HEK293 (cell line): ENCODE data around the gene PCF11.

ENCODE experiments used
- CTCF ChIA-PET: fragments of 350-600 bp; formaldehyde crosslinking; extraction: SDS; loops from one replicate; lab custom pipeline; 2021; ENCODE audit warnings: antibody characterized with exemption; lab: Yijun Ruan, JAX
- POLR2A ChIA-PET: fragments of 300-600 bp; formaldehyde crosslinking; extraction: SDS; loops from one replicate; lab custom pipeline; 2020; ENCODE audit warnings: antibody characterized with exemption, inconsistent platforms; lab: Yijun Ruan, JAX
- H3K27ac ChIP-seq: fragments of 200-500 bp; sonication (Bioruptor generic); 2 replicates; pipeline ENCODE4 v1.5.1; 2014; ENCODE audit warnings: low read depth, low read length, control low read depth, inconsistent platforms; ENCODE audit errors: extremely low read depth
- H3K36me3 ChIP-seq, 2 experiments: fragments of 200-500 bp in 1 of 2; sonication (Bioruptor generic) in 1 of 2; 1 replicate in 1 of 2; 2 replicates in 1 of 2; pipeline ENCODE4 v1.5.1; 2014 to 2017; ENCODE audit warnings: inconsistent platforms in 2 of 2, low read length in 2 of 2; ENCODE audit not compliant: control insufficient read depth in 2 of 2, insufficient read depth in 1 of 2
- H3K4me1 ChIP-seq: fragments of 200-500 bp; sonication (Bioruptor generic); 2 replicates; pipeline ENCODE4 v1.5.1; 2014; ENCODE audit warnings: mild to moderate bottlenecking, low read length, inconsistent platforms; ENCODE audit not compliant: control insufficient read depth, insufficient read depth
- H3K4me3 ChIP-seq: 2 replicates; pipeline ENCODE4 v1.5.1; 2011; ENCODE audit warnings: low read depth, mild to moderate bottlenecking, control low read depth, low read length, moderate library complexity
- H3K9me3 ChIP-seq: fragments of 200-500 bp; sonication (Bioruptor generic); 2 replicates; pipeline ENCODE4 v1.5.1; 2014; ENCODE audit warnings: low read depth, low read length, inconsistent platforms; ENCODE audit not compliant: control insufficient read depth, insufficient read depth
- CTCF ChIP-seq: fragments of 450-650 bp; formaldehyde crosslinking; IDR thresholded peaks from 2 replicates; pipeline ENCODE4 v1.5.1; 2016; ENCODE audit warnings: missing biosample characterization, missing genetic modification characterization
- GLIS2 ChIP-seq: fragments of 450-650 bp; formaldehyde crosslinking; IDR thresholded peaks from 2 replicates; pipeline ENCODE4 v1.5.1; 2016; ENCODE audit warnings: missing biosample characterization, missing genetic modification characterization
- IKZF3 ChIP-seq: fragments of 450-650 bp; IDR thresholded peaks from 2 replicates; pipeline ENCODE4 v1.5.0; 2018; ENCODE audit warnings: missing biosample characterization, mild to moderate bottlenecking, missing genetic modification characterization, moderate library complexity
- KLF9 ChIP-seq: fragments of 450-650 bp; formaldehyde crosslinking; IDR thresholded peaks from 2 replicates; pipeline ENCODE4 v1.5.1; 2016; ENCODE audit warnings: missing biosample characterization, missing genetic modification characterization, low read depth
- PRDM10 ChIP-seq: fragments of 450-650 bp; formaldehyde crosslinking; IDR thresholded peaks from 2 replicates; pipeline ENCODE4 v1.5.1; 2016; ENCODE audit warnings: missing biosample characterization, missing genetic modification characterization
- SCRT1 ChIP-seq: fragments of 450-650 bp; formaldehyde crosslinking; IDR thresholded peaks from 2 replicates; pipeline ENCODE4 v1.5.1; 2016; ENCODE audit warnings: missing biosample characterization, missing genetic modification characterization, borderline replicate concordance
- ZBTB48 ChIP-seq: fragments of 450-650 bp; formaldehyde crosslinking; IDR thresholded peaks from 2 replicates; pipeline ENCODE4 v1.5.1; 2016; ENCODE audit warnings: missing biosample characterization, missing genetic modification characterization
- ZFP37 ChIP-seq: fragments of 450-650 bp; formaldehyde crosslinking; IDR thresholded peaks from 2 replicates; pipeline ENCODE4 v1.5.1; 2016; ENCODE audit warnings: missing biosample characterization, missing genetic modification characterization
- ZNF140 ChIP-seq: fragments of 450-650 bp; formaldehyde crosslinking; IDR thresholded peaks from 2 replicates; pipeline ENCODE4 v1.5.1; 2016; ENCODE audit warnings: missing biosample characterization, missing genetic modification characterization
- ZNF18 ChIP-seq: fragments of 450-650 bp; formaldehyde crosslinking; IDR thresholded peaks from 2 replicates; pipeline ENCODE4 v1.5.1; 2016; ENCODE audit warnings: missing biosample characterization, missing genetic modification characterization
- ZNF184 ChIP-seq: fragments of 450-650 bp; IDR thresholded peaks from 2 replicates; pipeline ENCODE4 v1.5.1; 2018; ENCODE audit warnings: missing biosample characterization, mild to moderate bottlenecking, missing genetic modification characterization
- ZNF248 ChIP-seq: fragments of 450-650 bp; formaldehyde crosslinking; IDR thresholded peaks from 2 replicates; pipeline ENCODE4 v1.5.1; 2017; ENCODE audit warnings: missing biosample characterization, missing genetic modification characterization
- ZNF311 ChIP-seq: fragments of 450-650 bp; formaldehyde crosslinking; IDR thresholded peaks from 2 replicates; pipeline ENCODE4 v1.5.1; 2017; ENCODE audit warnings: missing biosample characterization, missing genetic modification characterization, borderline replicate concordance
- ZNF354C ChIP-seq: fragments of 450-650 bp; formaldehyde crosslinking; IDR thresholded peaks from 2 replicates; pipeline ENCODE4 v1.5.1; 2016; ENCODE audit warnings: missing biosample characterization, missing genetic modification characterization, low read depth, borderline replicate concordance
- ZNF426 ChIP-seq: fragments of 450-650 bp; formaldehyde crosslinking; IDR thresholded peaks from 2 replicates; pipeline ENCODE4 v1.5.1; 2017; ENCODE audit warnings: missing biosample characterization, missing genetic modification characterization, mild to moderate bottlenecking, inconsistent platforms, moderate library complexity
- ZNF561 ChIP-seq: fragments of 450-650 bp; IDR thresholded peaks from 2 replicates; pipeline ENCODE4 v1.5.1; 2018; ENCODE audit warnings: missing biosample characterization, missing genetic modification characterization, borderline replicate concordance
- ZNF645 ChIP-seq: fragments of 450-650 bp; formaldehyde crosslinking; IDR thresholded peaks from 2 replicates; pipeline ENCODE4; 2016; ENCODE audit warnings: missing biosample characterization, missing genetic modification characterization
- ZSCAN18 ChIP-seq: fragments of 450-650 bp; formaldehyde crosslinking; IDR thresholded peaks from 2 replicates; pipeline ENCODE4 v1.5.1; 2016; ENCODE audit warnings: missing biosample characterization, missing genetic modification characterization
- ZSCAN30 ChIP-seq: fragments of 450-650 bp; IDR thresholded peaks from 2 replicates; pipeline ENCODE4 v1.5.1; 2018; ENCODE audit warnings: missing biosample characterization, mild to moderate bottlenecking, missing genetic modification characterization, moderate library complexity

The PCF11 gene

GRCh38 chr11:83195143-83195466 is 38.2 kb downstream of the PCF11 start (continued):
- TF ChIP-seq GLIS2 (no peak), ZSCAN18 (tag by site-specific recombination) (no peak), CTCF (no peak)

GRCh38 chr11:83195649-83196048 is 38.7 kb downstream of the PCF11 start:
- Histone ChIP-seq H3K4me1 (0 out of 2 replicates have a peak, but pooled peaks cover 3% of the 10 kb centered on the region), H3K4me3 (no peak overlapping the region), H3K36me3 (peaks cover 3 to 29% of the 10 kb centered on the region in 2 experiments; a peak in 2 of 3 replicates), H3K9me3 (no peaks in the 10 kb centered on the region), H3K27ac (no peak overlapping the region)
- CTCF ChIA-PET = interaction anchor here (0.6 to 0.7 kb wide), 2 partner anchors 500 to 515 kb away, joined by 3 to 5 read pairs; no protein-coding TSS in a partner anchor
- POLR2A ChIA-PET = interaction anchor here (0.7 kb wide), 1 partner anchor 39 kb away, joined by 3 read pairs; the partner anchor contains the start of gene PCF11
- TF ChIP-seq KLF9 (tag by site-specific recombination) (no peak), ZNF561 (tag by site-specific recombination) (no peak), ZNF354C (tag by site-specific recombination) (no peak), ZNF248 (no peak), SCRT1 (tag by site-specific recombination) (no peak), ZBTB48 (tag by site-specific recombination) (no peak), ZNF645 (tag by site-specific recombination) (no peak), ZNF18 (tag by site-specific recombination) (0 out of 2 replicates have a peak, but pooled peaks have one; percentile 25), ZNF311 (no peak), ZNF426 (tag by site-specific recombination) (no peak), ZNF184 (tag by site-specific recombination) (no peak), ZFP37 (tag by site-specific recombination) (no peak), IKZF3 (tag by site-specific recombination) (no peak), ZNF140 (tag by site-specific recombination) (no peak), PRDM10 (tag by site-specific recombination) (peak; percentile 75), ZSCAN30 (tag by site-specific recombination) (no peak)
